Right forelimb (tissue), 1 donor: ENCODE data around the gene CENPP.

ENCODE experiments used
- DNase-seq: peaks from one replicate; pipeline ENCODE4 v3.0.0-alpha.2; 2018

Gene CENPP

GRCh38 chr9:92644278-92644677 lies 318.5 kb downstream of the CENPP start:
- no peak for DNase-seq

- no peak for DNase-seq
Observed at GRCh38 chr9:92645041-92645440, 319.3 kb downstream of the CENPP start.

GRCh38 chr9:92647671-92648473 lies 322.1 kb downstream of the CENPP start:
- no peak for DNase-seq

GRCh38 chr9:92648474-92648971 lies 322.8 kb downstream of the CENPP start:
- no peak for DNase-seq

GRCh38 chr9:92649007-92649406 lies 323.3 kb downstream of the CENPP start:
- DNase-seq, result no peak

GRCh38 chr9:92650296-92650695 lies 324.5 kb downstream of the CENPP start:
- DNase-seq, result no peak

- DNase-seq, result no peak
Observed at GRCh38 chr9:92650839-92651621, 325.3 kb downstream of the CENPP start.

- DNase-seq, result no peak
Observed at GRCh38 chr9:92652461-92652860, 326.7 kb downstream of the CENPP start.

GRCh38 chr9:92654481-92655301 lies 328.9 kb downstream of the CENPP start:
- DNase-seq, result no peak

GRCh38 chr9:92655366-92655765 lies 329.6 kb downstream of the CENPP start:
- no peak for DNase-seq

- DNase-seq, result no peak
Observed at GRCh38 chr9:92655896-92656536, 330.3 kb downstream of the CENPP start.

- no peak for DNase-seq
Observed at GRCh38 chr9:92656537-92656925, 330.8 kb downstream of the CENPP start.

- DNase-seq, result no peak
Observed at GRCh38 chr9:92657296-92658094, 331.7 kb downstream of the CENPP start.

- DNase-seq, result no peak
Observed at GRCh38 chr9:92658176-92658575, 332.4 kb downstream of the CENPP start.

GRCh38 chr9:92658611-92659010 lies 332.9 kb downstream of the CENPP start:
- no peak for DNase-seq

GRCh38 chr9:92659601-92660000 lies 333.8 kb downstream of the CENPP start:
- DNase-seq, result no peak

- DNase-seq, result no peak
Observed at GRCh38 chr9:92660266-92660665, 334.5 kb downstream of the CENPP start.

GRCh38 chr9:92661127-92661526 lies 335.4 kb downstream of the CENPP start:
- no peak for DNase-seq

GRCh38 chr9:92661743-92662142 lies 336.0 kb downstream of the CENPP start:
- DNase-seq, result no peak

- DNase-seq, result no peak
Observed at GRCh38 chr9:92663126-92663525, 337.4 kb downstream of the CENPP start.

GRCh38 chr9:92663951-92664350 lies 338.2 kb downstream of the CENPP start:
- no peak for DNase-seq
